Measurements from ENCODE around the gene RAB40A. TPM values are rescaled to one million over a fixed set of nuclear protein-coding genes. Genes with fewer than 3 reads are reported as not detected.
"Not testable (repeated sequence)": the region's sequence is repeated elsewhere in the genome, so short reads cannot be mapped to it uniquely, and the experiment has no call there.

The RAB40A gene
- total RNA-seq, 1 donor from 2014 or later, result 0.07 TPM

- intact Hi-C loops (cut with micrococcal nuclease), result loop anchor here (1.0 kb wide), 3 partner anchors 121 to 513 kb away; no protein-coding TSS in a partner anchor
Observed at GRCh38 chrX:103464774-103465117, 54.5 kb downstream of the RAB40A start.

- intact Hi-C loops (cut with micrococcal nuclease), result loop anchor here (1.0 kb wide), 3 partner anchors 121 to 513 kb away; no protein-coding TSS in a partner anchor
Observed at GRCh38 chrX:103464072-103464773, 55.1 kb downstream of the RAB40A start.

GRCh38 chrX:103461156-103461555, 58.1 kb downstream of the RAB40A start:
- intact Hi-C loops (cut with micrococcal nuclease), result no loop called here

- intact Hi-C loops (cut with micrococcal nuclease), result not testable (repeated sequence)
Observed at GRCh38 chrX:103460001-103460755, 59.1 kb downstream of the RAB40A start.

- intact Hi-C loops (cut with micrococcal nuclease), result no loop called here
Observed at GRCh38 chrX:103453655-103454054, 65.6 kb downstream of the RAB40A start.

Other genes with a start within 250 kb of the RAB40A start
- gene TCEAL5, start 242.7 kb downstream of the RAB40A start, total RNA-seq, result not detected in 2 replicates
- 2.8 and 3.0 TPM in 2 replicates for gene BEX2, start 208.5 kb downstream of the RAB40A start, total RNA-seq
- not detected in 2 replicates for gene TCEAL7, start 189.2 kb downstream of the RAB40A start, total RNA-seq
- gene TCEAL9, start 163.0 kb downstream of the RAB40A start, total RNA-seq, result 0.41 TPM in 2 replicates
- gene BEX3, start 143.0 kb downstream of the RAB40A start, total RNA-seq, result 8.0 and 9.1 TPM in 2 replicates
- 3.3 and 3.7 TPM in 2 replicates for gene TCEAL4, start 66.0 kb upstream of the RAB40A start, total RNA-seq
- 1.0 and 1.6 TPM in 2 replicates for gene TCEAL3, start 88.5 kb upstream of the RAB40A start, total RNA-seq
- 2.6 and 3.2 TPM in 2 replicates for gene TCEAL1, start 109.5 kb upstream of the RAB40A start, total RNA-seq
- 133 and 136 TPM in 2 replicates for gene MORF4L2, start 167.2 kb upstream of the RAB40A start, total RNA-seq
- gene TMEM31, start 191.4 kb upstream of the RAB40A start, total RNA-seq, result not detected in 2 replicates